Liver (tissue), 3 donors: ENCODE results near the gene GAS7.

Experiments used
- CTCF ChIP-seq: fragments of 150-350 bp; IDR thresholded peaks from 2 replicates; pipeline ENCODE4 v1.5.1; 2017; ENCODE audit warnings: improper control_type of control experiment, low read depth, low read length; ENCODE audit not compliant: missing input control
- EGR1 ChIP-seq, 2 donors: IDR thresholded peaks; 2 replicates each; pipeline ENCODE4 v1.6.1; 2016 to 2018; ENCODE audit warnings: antibody characterized with exemption in 2 of 2, low read depth in 2 of 2
- HNF4A ChIP-seq, 2 donors: conservative IDR thresholded peaks; 2 replicates each; pipeline ENCODE4 v1.6.1; 2016; ENCODE audit warnings: antibody characterized with exemption in 2 of 2, mild to moderate bottlenecking in 2 of 2
- HNF4G ChIP-seq: IDR thresholded peaks from 2 replicates; pipeline ENCODE4 v1.6.1; 2016; ENCODE audit warnings: antibody characterized with exemption
- JUND ChIP-seq, 2 donors: IDR thresholded peaks; 2 replicates each; pipeline ENCODE4 v1.6.1; 2016; ENCODE audit warnings: antibody characterized with exemption in 2 of 2
- MAX ChIP-seq: IDR thresholded peaks from 2 replicates; pipeline ENCODE4 v1.6.1; 2016; ENCODE audit warnings: antibody characterized with exemption
- REST ChIP-seq: IDR thresholded peaks from 2 replicates; pipeline ENCODE4 v1.6.1; 2016; ENCODE audit warnings: antibody characterized with exemption, mild to moderate bottlenecking
- SP1 ChIP-seq: IDR thresholded peaks from 2 replicates; pipeline ENCODE4 v1.6.1; 2018; ENCODE audit warnings: antibody characterized with exemption, mild to moderate bottlenecking
- TAF1 ChIP-seq: conservative IDR thresholded peaks from 2 replicates; pipeline ENCODE4 v1.6.1; 2016; ENCODE audit warnings: antibody characterized with exemption, mild to moderate bottlenecking
- YY1 ChIP-seq: IDR thresholded peaks from 2 replicates; pipeline ENCODE4 v1.6.1; 2016; ENCODE audit warnings: antibody characterized with exemption, mild to moderate bottlenecking
- ZBTB33 ChIP-seq: IDR thresholded peaks from 2 replicates; pipeline ENCODE4 v1.6.1; 2016; ENCODE audit warnings: antibody characterized with exemption
- donor health status: healthy.
- donor health status: healthy.

GRCh38 chr17:9925457-9925856 lies 272.9 kb downstream of the GAS7 start:
- TF ChIP-seq CTCF (no peak), SP1 (no peak), EGR1 (IDR thresholded peaks at IDR 0.05; ENCODE audit: low read depth in 2 of 2) (no peak), HNF4G (no peak), HNF4A (conservative IDR thresholded peaks at IDR 0.05) (no peak), TAF1 (no peak), YY1 (no peak), MAX (no peak), REST (no peak), ZBTB33 (no peak), JUND (IDR thresholded peaks at IDR 0.05) (no peak)
